Esophagus muscularis mucosa (tissue), 4 donors: ENCODE data around the gene PCBD1. TPM values are rescaled to one million over a fixed set of nuclear protein-coding genes. Genes with fewer than 3 reads are reported as not detected.

Experiments used
- DNase-seq: peaks from one replicate; pipeline ENCODE4 v3.0.0-alpha.2; 2017; ENCODE audit errors: extremely low spot score
- H3K27ac ChIP-seq, 4 donors: fragments of 200-600 bp; sonication (generic); replicated peaks in 1 of 4; 1 replicate in 3 of 4; 2 replicates in 1 of 4; pipeline ENCODE4 v1.5.1; 2016 to 2019; ENCODE audit warnings: mild to moderate bottlenecking in 1 of 4
- H3K27me3 ChIP-seq, 4 donors: fragments of 200-600 bp; sonication (generic); one replicate each; pipeline versions ENCODE4 v1.5.1 to v1.6.0; 2016 to 2019
- H3K36me3 ChIP-seq, 4 donors: fragments of 200-600 bp; sonication (generic); one replicate each; pipeline ENCODE4 v1.5.1; 2016 to 2019
- H3K4me1 ChIP-seq, 4 donors: fragments of 200-600 bp; sonication (generic); one replicate each; pipeline ENCODE4 v1.5.1; 2016 to 2019
- H3K4me3 ChIP-seq, 4 donors: fragments of 200-600 bp; sonication (generic); 1 replicate in 2 of 4; 2 replicates in 2 of 4; pipeline ENCODE4 v1.5.1; 2016 to 2019; ENCODE audit warnings: mild to moderate bottlenecking in 4 of 4, moderate library complexity in 1 of 4
- H3K9me3 ChIP-seq, 4 donors: fragments of 200-600 bp; sonication (generic); 1 replicate in 3 of 4; 2 replicates in 1 of 4; pipeline ENCODE4 v1.5.1; 2016 to 2019
- CTCF ChIP-seq, 3 experiments: fragments of 200-600 bp in 2 of 3; fragments of 450-650 bp in 1 of 3; sonication (generic) in 2 of 3; IDR thresholded peaks; one replicate each; pipeline ENCODE4 v1.5.1; 2017 to 2019; ENCODE audit warnings: antibody characterized with exemption in 3 of 3, mild to moderate bottlenecking in 2 of 3, moderate library complexity in 1 of 3
- EP300 ChIP-seq: sonication (generic); formaldehyde crosslinking; IDR thresholded peaks from one replicate; pipeline ENCODE4 v1.6.1; 2017; ENCODE audit warnings: antibody characterized with exemption
- POLR2A ChIP-seq: fragments of 450-650 bp; IDR thresholded peaks from one replicate; pipeline ENCODE4 v1.6.1; 2017; ENCODE audit warnings: antibody characterized with exemption, moderate library complexity, mild to moderate bottlenecking, low read depth
- POLR2AphosphoS5 ChIP-seq, 2 donors: sonication (generic); formaldehyde crosslinking; IDR thresholded peaks; one replicate each; pipeline ENCODE4 v1.6.1; 2017; ENCODE audit warnings: antibody characterized with exemption in 2 of 2
- WGBS: methylation state at CpG from one replicate; pipeline ENCODE4 v1.1.5; 2018; 5-methylcytosine and 5-hydroxymethylcytosine counted together
- intact Hi-C: fragments of 100-400 bp; cut with DNase I; formaldehyde crosslinking; loops from one replicate; pipeline ENCODE4 v1.15.1; 2023
- total RNA-seq, 4 donors: library from RNA; depleted of rRNA; stranded (reverse); fragments of >200 nt; gene quantifications; one replicate each; pipeline versions ENCODE4 v1.1.0 to v1.2.1, GENCODE V29; 2016

PCBD1 gene
- total RNA-seq, 4 donors from 2014 or later: 56.1 to 112 (median 80.8) TPM

GRCh38 chr10:70838270-70838805 lies 50.0 kb downstream of the PCBD1 start:
- H3K36me3 ChIP-seq: peaks cover 0 to 5% (median 0%) of the 10 kb centered on the region in 4 donors
- no peaks in the 10 kb centered on the region for H3K9me3 ChIP-seq
- H3K27ac ChIP-seq: no peak overlapping the region
- intact Hi-C loops: no loop called here
- no peak for DNase-seq
- 80% methylated on average over 4 of the region's 4 CpGs for WGBS
- no peaks in the 10 kb centered on the region for H3K27me3 ChIP-seq
- peaks cover 4 to 23% (median 6%) of the 10 kb centered on the region in 4 donors for H3K4me1 ChIP-seq
- TF ChIP-seq POLR2A: no peak
- no peak for TF ChIP-seq CTCF (IDR thresholded peaks at IDR 0.05)
- no peak for TF ChIP-seq EP300
- no peak for TF ChIP-seq POLR2AphosphoS5 (IDR thresholded peaks at IDR 0.05)
- H3K4me3 ChIP-seq: no peak overlapping the region

- H3K27me3 ChIP-seq: no peaks in the 10 kb centered on the region
- no peak overlapping the region for H3K4me3 ChIP-seq
- TF ChIP-seq POLR2A (no peak), CTCF (IDR thresholded peaks at IDR 0.05) (no peak), POLR2AphosphoS5 (IDR thresholded peaks at IDR 0.05) (no peak), EP300 (no peak)
- peaks cover 6 to 30% (median 11%) of the 10 kb centered on the region in 4 donors for H3K4me1 ChIP-seq
- intact Hi-C loops: no loop called here
- H3K9me3 ChIP-seq: no peaks in the 10 kb centered on the region
- DNase-seq: no peak
- peaks cover 0 to 5% (median 0%) of the 10 kb centered on the region in 4 donors for H3K36me3 ChIP-seq
- WGBS: 96% methylated on average over 3 of the region's 3 CpGs
- H3K27ac ChIP-seq: no peak overlapping the region
Measured at GRCh38 chr10:70837660-70838059, 50.7 kb downstream of the PCBD1 start.

GRCh38 chr10:70836319-70836718 lies 52.0 kb downstream of the PCBD1 start:
- intact Hi-C loops: no loop called here
- H3K36me3 ChIP-seq: peaks cover 0 to 5% (median 0%) of the 10 kb centered on the region in 4 donors
- TF ChIP-seq POLR2A: no peak
- TF ChIP-seq EP300: no peak
- no peak for TF ChIP-seq POLR2AphosphoS5 (IDR thresholded peaks at IDR 0.05)
- TF ChIP-seq CTCF (IDR thresholded peaks at IDR 0.05): no peak
- no peaks in the 10 kb centered on the region for H3K9me3 ChIP-seq
- no peak for DNase-seq
- no peak overlapping the region for H3K27ac ChIP-seq
- peaks cover 6 to 44% (median 19%) of the 10 kb centered on the region in 4 donors for H3K4me1 ChIP-seq
- no peak overlapping the region for H3K4me3 ChIP-seq
- 92% methylated on average over 2 of the region's 2 CpGs for WGBS
- no peaks in the 10 kb centered on the region for H3K27me3 ChIP-seq

- 83% methylated on average over 7 of the region's 7 CpGs for WGBS
- Histone ChIP-seq H3K27me3 (no peaks in the 10 kb centered on the region), H3K36me3 (peaks cover 0 to 5% (median 2%) of the 10 kb centered on the region in 4 donors), H3K4me1 (peaks cover 10 to 47% (median 19%) of the 10 kb centered on the region in 4 donors), H3K9me3 (no peaks in the 10 kb centered on the region), H3K27ac (no peak overlapping the region), H3K4me3 (no peak overlapping the region)
- no peak for DNase-seq
- intact Hi-C loops: no loop called here
- no peak for TF ChIP-seq POLR2A
- no peak for TF ChIP-seq CTCF (IDR thresholded peaks at IDR 0.05)
- TF ChIP-seq POLR2AphosphoS5 (IDR thresholded peaks at IDR 0.05): no peak
- TF ChIP-seq EP300: no peak
Measured at GRCh38 chr10:70834441-70835151, 53.8 kb downstream of the PCBD1 start.
